Left ventricle myocardium superior (tissue), 1 donor: ENCODE measurements around the gene TMEM53. TPM values are rescaled to one million over a fixed set of nuclear protein-coding genes. Genes with fewer than 3 reads are reported as not detected.

Source experiments
- ATAC-seq: fragments of 200-7000 bp; cut with Tn5 transposase; one replicate; pipeline ENCODE4 v1.9.1; 2020; ENCODE audit warnings: mild to moderate bottlenecking, moderate library complexity
- DNase-seq: peaks from one replicate; pipeline ENCODE4 v3.0.0-alpha.2; 2020
- intact Hi-C: fragments of 100-400 bp; cut with micrococcal nuclease; formaldehyde crosslinking; loops from one replicate; pipeline ENCODE4 v1.11.0; 2022
- total RNA-seq: library from RNA; stranded (reverse); fragmentation: NEBNext Ultra II Directional; extraction: Animal tissue kit (Norgen Biotek cat#: 25700); gene quantifications from one replicate; pipeline ENCODE4 v1.2.1, GENCODE V29; 2021
- donor health status: DM: no; HTN: yes; CAD: no; lungs with severe emphysema.

The TMEM53 gene
- total RNA-seq, 1 donor from 2014 or later: 9.1 TPM

GRCh38 chr1:44652445-44653106 is 21.7 kb downstream of the TMEM53 start:
- DNase-seq (peak; percentile 88), ATAC-seq (peak; percentile 77)
- intact Hi-C loops: no loop called here

- intact Hi-C loops: no loop called here
Measured at GRCh38 chr1:44651069-44651468, 23.2 kb downstream of the TMEM53 start.

GRCh38 chr1:44650159-44650831 is 24.0 kb downstream of the TMEM53 start:
- DNase-seq: peak; percentile 81
- ATAC-seq: peak; percentile 87
- intact Hi-C loops: no loop called here

More at GRCh38 chr1:44651069-44651468, 23.2 kb downstream of the TMEM53 start:
- no peak for DNase-seq
- no peak for ATAC-seq

- DNase-seq: no peak
- no peak for ATAC-seq
- intact Hi-C loops: no loop called here
Measured at GRCh38 chr1:44649788-44650158, 24.5 kb downstream of the TMEM53 start.

- intact Hi-C loops: no loop called here
- no peak for DNase-seq
- no peak for ATAC-seq
Measured at GRCh38 chr1:44648529-44649250, 25.6 kb downstream of the TMEM53 start.

GRCh38 chr1:44647896-44648295 is 26.4 kb downstream of the TMEM53 start:
- ATAC-seq: no peak
- intact Hi-C loops: no loop called here
- no peak for DNase-seq

- no peak for DNase-seq
- intact Hi-C loops: no loop called here
- no peak for ATAC-seq
Measured at GRCh38 chr1:44646261-44647110, 27.8 kb downstream of the TMEM53 start.

- intact Hi-C loops: no loop called here
- ATAC-seq: peak; percentile 33
Measured at GRCh38 chr1:44645476-44646244, 28.6 kb downstream of the TMEM53 start.

GRCh38 chr1:44644806-44645205 is 29.5 kb downstream of the TMEM53 start:
- ATAC-seq: no peak

More at GRCh38 chr1:44645476-44646244, 28.6 kb downstream of the TMEM53 start:
- peak; percentile 53 for DNase-seq

GRCh38 chr1:44643721-44644334 is 30.5 kb downstream of the TMEM53 start:
- DNase-seq (no peak), ATAC-seq (no peak)

More at GRCh38 chr1:44644806-44645205, 29.5 kb downstream of the TMEM53 start:
- intact Hi-C loops: no loop called here
- DNase-seq: no peak

GRCh38 chr1:44642925-44643324 is 31.4 kb downstream of the TMEM53 start:
- ATAC-seq (no peak), DNase-seq (no peak)
- intact Hi-C loops: no loop called here

More at GRCh38 chr1:44643721-44644334, 30.5 kb downstream of the TMEM53 start:
- intact Hi-C loops: no loop called here

- no peak for ATAC-seq
- intact Hi-C loops: no loop called here
Measured at GRCh38 chr1:44642255-44642654, 32.0 kb downstream of the TMEM53 start.

GRCh38 chr1:44641126-44642102 is 32.9 kb downstream of the TMEM53 start:
- intact Hi-C loops: no loop called here
- DNase-seq (no peak), ATAC-seq (no peak)

More at GRCh38 chr1:44642255-44642654, 32.0 kb downstream of the TMEM53 start:
- DNase-seq: no peak

- ATAC-seq: peak; percentile 86
- intact Hi-C loops: no loop called here
- DNase-seq: peak; percentile 48
Measured at GRCh38 chr1:44640200-44640853, 34.0 kb downstream of the TMEM53 start.

GRCh38 chr1:44637702-44638411 is 36.4 kb downstream of the TMEM53 start:
- ATAC-seq (no peak), DNase-seq (no peak)
- intact Hi-C loops: no loop called here
